Caki2 (cell line): ENCODE measurements around the gene NCAM1. TPM values are rescaled to one million over a fixed set of nuclear protein-coding genes. Genes with fewer than 3 reads are reported as not detected.
"Not testable (repeated sequence)": the region's sequence is repeated elsewhere in the genome, so short reads cannot be mapped to it uniquely, and the experiment has no call there.

Experiments used
- DNase-seq: peaks from one replicate; pipeline ENCODE4 v3.0.0-alpha.2; 2015; ENCODE audit warnings: low read depth
- in situ Hi-C: cut with HindIII; loops from 2 replicates; pipeline ENCODE4 v1.10.0; 2016; ENCODE audit warnings: low sequenced_read_pairs, low pct_unique_long_range_greater_than_20kb, mixed read lengths
- total RNA-seq: library from RNA; depleted of rRNA; stranded (reverse); fragments of >200 nt; shearing (Covaris generic); gene quantifications from 2 replicates; pipeline ENCODE4 v1.2.3, GENCODE V29; 2014; ENCODE audit warnings: low replicate concordance

The NCAM1 gene
- total RNA-seq, 1 experiment from 2014 or later = 7.5 TPM

DNA sequence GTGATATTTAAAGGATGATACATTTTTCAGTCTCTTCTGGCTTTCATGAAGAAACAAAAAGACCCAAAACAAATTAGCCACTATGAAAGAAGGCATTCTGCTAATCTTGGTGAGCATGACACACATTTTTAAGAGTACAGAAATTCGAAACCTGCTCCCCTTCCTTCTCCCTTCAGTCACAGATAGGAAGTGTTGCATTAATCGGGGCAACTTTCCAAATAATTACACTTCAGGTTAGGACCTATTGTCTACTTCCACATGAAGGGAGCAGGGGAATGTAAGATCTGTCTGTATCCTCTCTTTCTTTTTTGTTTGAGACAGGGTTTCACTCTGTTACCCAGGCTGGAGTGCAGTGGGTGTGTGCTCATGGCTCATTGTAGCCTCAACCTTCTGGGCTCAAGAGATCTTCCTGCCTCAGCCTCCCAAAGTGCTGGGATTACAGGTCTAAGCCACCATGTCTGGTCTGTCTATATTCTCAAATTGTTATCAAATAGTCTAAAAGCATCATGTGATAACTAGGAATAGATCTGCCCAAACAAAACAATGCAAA is 45.8 kb downstream of the NCAM1 start:
- in situ Hi-C loops = no loop called here

DNA sequence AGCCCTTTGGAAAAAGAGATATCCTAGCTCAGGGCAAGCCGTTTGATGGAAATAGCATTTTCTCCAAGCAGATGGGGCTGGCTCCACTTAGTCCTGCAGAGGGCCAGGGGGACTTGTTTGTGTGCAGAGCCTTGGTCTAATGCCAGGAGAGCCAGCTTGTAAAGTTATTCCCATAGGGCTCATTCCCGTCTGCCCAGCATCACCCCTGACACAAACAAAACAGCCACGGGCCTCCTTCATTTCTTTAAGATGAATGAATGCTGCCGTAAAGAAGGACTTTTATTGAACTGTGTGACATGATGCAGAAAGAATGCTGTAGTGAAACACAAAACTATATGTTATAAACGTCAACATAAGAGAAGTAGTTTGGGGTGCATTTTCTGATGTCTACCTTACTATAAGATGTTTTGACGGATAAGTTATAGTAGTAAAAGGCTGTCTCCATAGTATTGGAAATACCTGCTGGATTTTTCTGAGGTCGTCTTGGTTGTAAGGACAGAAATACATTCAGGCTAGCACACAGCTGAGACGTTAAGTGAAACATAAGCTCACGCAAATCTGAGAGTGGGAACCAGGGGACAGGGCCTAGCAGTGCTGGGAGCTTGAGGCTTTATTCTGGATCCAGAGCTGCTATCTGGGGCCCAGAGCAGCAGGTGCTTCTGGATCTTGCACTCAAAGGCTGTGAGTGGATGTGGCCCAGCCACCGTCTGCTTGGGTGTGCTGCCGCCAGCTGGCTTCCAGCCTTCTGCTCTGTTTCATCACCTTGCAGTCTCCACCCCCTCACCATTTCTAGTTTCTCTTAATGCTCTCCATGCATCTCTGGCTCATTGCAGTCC is 53.3 kb downstream of the NCAM1 start:
- in situ Hi-C loops = no loop called here
- no peak for DNase-seq

More for the DNA sequence above, 45.8 kb downstream of the NCAM1 start:
- no peak for DNase-seq

DNA sequence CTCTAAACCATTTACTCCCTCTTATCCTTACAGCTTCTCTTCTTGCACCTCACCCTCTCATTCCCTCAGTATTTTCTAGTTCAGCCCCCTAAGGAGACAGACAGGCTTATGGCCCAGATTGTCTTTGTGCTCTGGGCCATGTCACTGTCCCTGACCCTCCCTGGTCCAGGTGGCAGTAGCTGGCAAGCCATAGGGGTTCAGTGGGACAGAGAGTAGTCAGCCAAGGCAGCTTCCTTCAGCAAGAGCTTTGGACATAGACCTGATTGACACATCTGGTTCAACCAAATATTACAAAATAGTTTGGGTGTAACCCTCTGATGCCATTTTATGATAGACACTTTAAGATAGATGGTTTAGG is 53.9 kb downstream of the NCAM1 start:
- in situ Hi-C loops = no loop called here
- DNase-seq = no peak

GRCh38 chr11:113016905-113017304 is 55.7 kb downstream of the NCAM1 start:
- DNase-seq = no peak
- in situ Hi-C loops = no loop called here

- no peak for DNase-seq
- in situ Hi-C loops = no loop called here
These were observed 57.7 kb downstream of the NCAM1 start for GRCh38 chr11:113018913-113019312.

- DNase-seq = no peak
- in situ Hi-C loops = no loop called here
These were observed 58.5 kb downstream of the NCAM1 start for GRCh38 chr11:113019711-113020110.

DNA sequence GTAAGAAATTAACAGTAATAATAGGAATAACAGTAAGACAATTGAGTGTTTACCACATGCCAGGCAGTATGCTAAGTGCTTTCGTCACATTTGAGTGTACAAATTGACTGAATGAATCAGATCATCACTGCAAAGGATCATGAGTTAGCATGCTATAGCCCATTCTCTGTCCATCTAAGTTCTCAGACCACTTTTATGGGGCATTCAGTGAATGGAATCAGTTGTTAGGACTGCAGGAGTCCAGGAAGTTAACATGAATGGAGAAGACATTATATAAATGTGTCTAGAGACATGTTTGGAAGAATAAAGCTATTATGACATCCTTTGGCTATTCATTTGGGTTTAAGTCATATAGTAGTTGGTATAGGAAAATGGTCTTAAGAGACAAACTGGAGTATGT is 59.9 kb downstream of the NCAM1 start:
- in situ Hi-C loops = no loop called here
- DNase-seq = no peak

DNA sequence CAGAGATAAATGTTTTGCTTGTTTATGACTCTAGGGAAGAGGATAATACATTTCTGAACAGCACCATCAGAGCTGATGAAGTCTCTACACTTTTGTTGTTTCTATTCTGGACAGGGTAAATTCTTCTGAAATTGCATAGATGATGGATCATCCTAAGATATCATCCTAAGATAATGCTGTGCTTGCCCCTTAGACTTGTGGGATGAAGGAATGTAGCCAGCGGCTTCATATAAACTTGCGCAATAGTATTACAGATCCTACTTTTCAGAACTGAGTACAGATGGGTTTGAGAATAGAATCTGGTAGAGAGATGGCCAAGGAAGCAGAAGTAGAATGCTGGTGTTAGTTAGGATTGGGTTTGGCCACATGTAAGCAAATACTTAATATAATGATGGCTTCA is 61.0 kb downstream of the NCAM1 start:
- no peak for DNase-seq
- in situ Hi-C loops = no loop called here

DNA sequence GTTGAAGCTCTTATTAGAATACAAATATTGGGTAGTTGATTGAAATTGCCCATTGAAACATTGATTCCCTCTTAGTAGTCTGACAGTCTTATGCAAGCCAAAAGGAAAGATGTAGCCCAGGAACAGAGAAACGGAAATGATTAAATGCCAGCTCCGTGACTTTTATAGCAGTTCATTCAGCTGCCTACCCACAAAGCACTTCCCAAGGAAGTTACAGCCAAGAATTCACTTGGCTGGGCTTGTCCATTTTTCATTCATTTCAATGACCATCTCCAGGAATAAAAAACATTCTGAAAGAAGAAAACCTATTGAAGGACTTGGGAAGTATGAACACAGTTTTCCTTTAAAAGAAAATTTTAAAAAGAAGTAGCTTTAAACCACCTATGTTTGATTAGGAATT is 62.0 kb downstream of the NCAM1 start:
- in situ Hi-C loops = no loop called here
- DNase-seq = no peak

DNA sequence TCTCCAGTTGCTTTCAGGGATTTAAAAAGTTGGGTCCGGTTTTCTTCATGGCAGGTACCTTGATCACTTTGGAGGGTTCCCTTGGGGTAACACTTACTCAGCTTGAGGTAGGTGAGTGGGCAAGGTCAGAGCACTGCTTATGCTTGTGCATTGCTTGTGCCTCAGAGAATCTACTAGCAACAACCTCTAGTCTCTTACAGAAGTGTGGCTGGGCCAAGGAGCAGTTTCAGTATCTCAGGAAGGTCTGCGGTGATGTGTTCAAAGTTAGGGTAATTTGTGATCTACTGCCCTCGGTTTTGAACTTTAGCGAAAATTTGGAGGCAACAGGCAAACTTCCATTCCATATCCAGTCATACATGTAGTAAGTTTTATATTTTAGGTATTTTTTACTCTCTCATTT is 62.8 kb downstream of the NCAM1 start:
- in situ Hi-C loops = no loop called here
- DNase-seq = no peak

DNA sequence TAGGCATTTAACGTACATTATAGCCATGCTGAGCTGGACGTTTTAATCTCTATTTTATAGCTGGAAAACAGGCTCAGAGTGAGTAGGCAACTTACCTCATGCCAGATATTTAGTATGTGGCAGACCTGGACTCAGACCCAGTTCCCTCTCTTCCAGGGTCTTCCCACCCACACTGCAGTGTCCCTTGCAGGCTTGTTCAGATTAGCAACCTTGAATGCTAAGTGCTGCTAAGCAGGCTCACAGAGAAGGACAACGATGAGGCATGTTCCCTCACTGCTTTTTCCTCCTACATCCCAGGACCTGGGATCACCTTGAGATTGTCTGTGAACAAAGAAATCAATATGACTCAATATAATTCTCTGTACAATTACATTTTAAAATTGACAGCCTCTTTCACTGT is 65.6 kb downstream of the NCAM1 start:
- no peak for DNase-seq
- in situ Hi-C loops = no loop called here

- in situ Hi-C loops = no loop called here
- DNase-seq = no peak
These were observed 73.4 kb downstream of the NCAM1 start for GRCh38 chr11:113034576-113034975.

DNA sequence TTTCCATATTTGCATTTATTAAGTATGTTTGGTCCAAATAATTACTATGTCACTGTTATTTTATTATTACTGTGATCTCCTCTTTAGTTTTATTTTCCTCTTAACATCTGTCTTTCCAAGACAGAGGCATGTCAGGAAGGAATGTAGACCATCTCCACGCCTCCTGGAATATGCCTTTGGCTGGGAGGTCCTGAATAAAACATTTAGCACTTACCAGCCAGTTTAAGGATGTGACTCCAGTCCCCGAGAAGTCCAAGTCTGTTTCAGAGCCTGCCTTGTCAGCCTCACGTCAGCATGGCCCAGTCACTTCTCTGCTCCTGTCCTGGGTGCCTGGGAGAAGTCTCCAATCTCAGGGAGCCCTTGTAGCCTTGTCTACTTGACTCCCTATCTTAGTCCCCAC is 74.5 kb downstream of the NCAM1 start:
- in situ Hi-C loops = no loop called here
- DNase-seq = no peak

DNA sequence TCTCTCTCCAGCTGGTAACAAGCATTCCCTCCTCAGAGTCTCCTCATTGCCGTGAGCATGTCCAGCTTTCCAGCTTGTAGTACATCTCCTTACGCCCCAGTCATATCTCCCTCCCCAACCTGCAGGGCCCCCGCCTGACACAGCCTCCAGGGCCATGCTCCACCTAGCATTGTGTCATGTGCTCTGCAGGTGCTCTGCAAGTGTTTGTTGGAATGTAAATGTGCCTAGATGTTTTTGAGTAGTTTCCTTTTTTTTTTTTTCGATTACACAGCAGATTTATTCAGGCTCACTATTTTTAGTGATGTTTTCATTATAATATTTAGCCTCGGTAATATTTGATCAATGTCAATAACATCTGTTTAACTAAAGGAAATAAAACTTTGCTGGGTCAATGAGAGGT is 82.5 kb downstream of the NCAM1 start:
- in situ Hi-C loops = no loop called here
- no peak for DNase-seq

DNA sequence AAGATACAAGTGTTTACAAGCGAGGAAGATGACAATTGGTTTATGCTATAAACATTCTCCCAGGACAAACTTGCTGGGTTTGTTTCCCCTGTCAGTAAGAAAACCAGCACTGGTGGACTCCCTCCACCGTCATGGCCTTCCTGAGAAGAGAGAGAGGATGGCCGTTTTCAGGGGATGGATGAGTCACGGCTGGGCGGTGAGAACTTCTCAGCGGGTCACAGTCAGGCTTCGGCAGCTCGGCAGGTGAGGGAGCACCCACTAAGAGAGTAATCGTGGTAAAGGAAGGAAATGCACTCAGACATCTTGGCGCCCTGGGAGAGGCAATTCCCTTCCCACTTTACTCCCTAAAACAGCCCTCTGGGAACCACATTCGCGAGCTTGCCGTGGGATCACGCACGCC is 83.9 kb downstream of the NCAM1 start:
- peak; percentile 62 for DNase-seq

DNA sequence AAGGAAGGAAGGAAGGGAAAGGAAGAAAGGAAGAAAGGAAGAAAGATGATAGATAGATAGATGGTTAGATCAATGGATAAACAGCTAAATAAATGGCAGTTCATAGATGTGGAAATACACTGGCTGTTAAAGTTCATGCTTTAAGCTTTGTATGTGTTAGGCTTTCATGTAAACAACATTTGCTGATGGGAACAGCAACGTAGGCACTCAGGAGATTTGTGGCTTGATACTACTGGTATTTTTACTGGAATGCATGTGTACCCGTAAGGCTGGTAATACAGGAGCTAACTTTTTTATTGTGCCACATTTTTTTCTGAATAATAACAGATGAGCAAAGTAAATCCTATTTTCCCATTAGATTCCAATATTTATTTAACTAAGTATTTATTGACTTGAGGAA is 85.6 kb downstream of the NCAM1 start:
- in situ Hi-C loops = no loop called here
- no peak for DNase-seq

More for the DNA sequence above, 83.9 kb downstream of the NCAM1 start:
- in situ Hi-C loops = no loop called here

DNA sequence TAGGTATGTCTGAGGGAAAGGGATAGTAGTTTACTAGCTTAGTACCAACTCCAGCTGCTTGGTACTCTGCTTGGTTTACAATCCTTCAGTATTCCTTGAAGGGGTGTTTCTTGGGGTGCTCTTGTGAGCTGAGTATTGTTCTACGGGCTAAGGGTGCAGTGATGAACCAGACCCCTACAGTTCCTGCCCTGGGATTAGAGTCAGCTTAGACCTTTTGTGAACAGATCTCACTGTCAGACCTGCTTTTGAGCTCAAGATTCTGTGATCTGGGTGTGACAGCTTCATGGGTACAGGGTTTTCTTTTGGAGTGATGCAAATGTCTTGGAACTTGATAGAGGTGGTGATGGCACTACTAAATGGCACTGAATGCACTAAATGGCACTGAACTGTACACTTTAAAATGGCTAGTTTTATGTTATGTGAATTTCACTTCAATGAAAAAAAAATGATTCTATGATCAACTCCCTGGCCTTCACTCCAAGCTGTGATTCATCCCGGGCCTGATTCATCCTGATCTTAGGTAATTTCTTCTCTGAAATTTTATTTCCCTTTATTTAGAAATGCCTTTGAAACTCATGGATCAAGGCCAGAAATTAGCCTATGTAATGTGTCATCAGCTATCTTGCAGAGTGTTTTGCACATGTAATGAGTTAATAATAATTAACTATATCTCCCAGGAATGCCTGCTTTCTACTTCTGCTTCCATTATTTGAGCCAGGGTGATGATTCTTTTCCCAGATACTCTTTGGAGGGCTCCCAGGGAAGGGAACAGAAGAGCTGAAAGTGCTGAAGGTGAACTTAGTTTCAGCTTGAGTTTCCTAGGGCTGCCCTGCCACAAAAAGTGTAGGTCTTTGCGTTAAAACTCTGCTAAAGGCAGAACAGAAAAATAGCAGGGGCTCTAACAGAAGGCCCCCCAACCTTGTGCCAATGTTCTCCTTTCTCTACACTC is 87.9 kb downstream of the NCAM1 start:
- in situ Hi-C loops = no loop called here
- peak; percentile 56 for DNase-seq

GRCh38 chr11:113053042-113053441 is 91.8 kb downstream of the NCAM1 start:
- in situ Hi-C loops, DNase-seq: not testable (repeated sequence)

- in situ Hi-C loops = no loop called here
- no peak for DNase-seq
These were observed 95.8 kb downstream of the NCAM1 start for GRCh38 chr11:113057038-113057437.
